Mesenchymal stem cell (in vitro differentiated cells and primary cell): ENCODE measurements around the gene ZMYM2.
"Not testable (repeated sequence)": the region's sequence is repeated elsewhere in the genome, so short reads cannot be mapped to it uniquely, and the experiment has no call there.

ENCODE experiments used
- DNase-seq: peaks from one replicate; pipeline ENCODE4 v3.0.0-alpha.2; 2013
- H2AFZ ChIP-seq: one replicate; pipeline ENCODE4 v1.6.1; 2013; ENCODE audit warnings: low read depth, mild to moderate bottlenecking, control low read depth, inconsistent platforms, low read length, moderate library complexity
- H2AK5ac ChIP-seq: 2 replicates; pipeline ENCODE4 v1.6.1; 2013; ENCODE audit warnings: low read length, moderate library complexity, mild to moderate bottlenecking, inconsistent platforms; ENCODE audit not compliant: severe bottlenecking
- H2BK120ac ChIP-seq: one replicate; pipeline ENCODE4 v1.6.1; 2013; ENCODE audit warnings: low read depth, mild to moderate bottlenecking, inconsistent platforms, low read length, moderate library complexity
- H2BK12ac ChIP-seq, 2 experiments: one replicate each; pipeline ENCODE4 v1.6.1; 2013; ENCODE audit warnings: inconsistent platforms in 2 of 2, low read length in 2 of 2, mild to moderate bottlenecking in 2 of 2, moderate library complexity in 2 of 2, control low read depth in 1 of 2
- H2BK15ac ChIP-seq: one replicate; pipeline ENCODE4 v1.6.1; 2013; ENCODE audit warnings: mild to moderate bottlenecking, low read depth, inconsistent platforms; ENCODE audit not compliant: poor library complexity, severe bottlenecking
- H2BK5ac ChIP-seq: 2 replicates; pipeline ENCODE4 v1.6.1; 2013; ENCODE audit warnings: low read depth, mild to moderate bottlenecking, low read length, control low read depth, inconsistent platforms; ENCODE audit not compliant: poor library complexity, severe bottlenecking
- H3K14ac ChIP-seq, 2 experiments: one replicate each; pipeline ENCODE4 v1.6.1; 2013; ENCODE audit warnings: inconsistent platforms in 2 of 2, low read length in 2 of 2, control low read depth in 1 of 2, mild to moderate bottlenecking in 1 of 2, moderate library complexity in 1 of 2
- H3K18ac ChIP-seq, 2 experiments: one replicate each; pipeline ENCODE4 v1.6.1; 2013; ENCODE audit warnings: inconsistent platforms in 2 of 2, low read length in 2 of 2, control low read depth in 1 of 2, low read depth in 1 of 2, mild to moderate bottlenecking in 1 of 2
- H3K23ac ChIP-seq, 2 experiments: one replicate each; pipeline ENCODE4 v1.6.1; 2013; ENCODE audit warnings: inconsistent platforms in 2 of 2, low read length in 2 of 2, mild to moderate bottlenecking in 2 of 2, moderate library complexity in 2 of 2, control low read depth in 1 of 2
- H3K27ac ChIP-seq: 2 replicates; pipeline ENCODE4 v1.5.1; 2013; ENCODE audit warnings: mild to moderate bottlenecking, moderate library complexity, low read length, control low read depth, inconsistent platforms; ENCODE audit not compliant: poor library complexity, severe bottlenecking
- H3K27me3 ChIP-seq, 2 experiments: 2 replicates each; pipeline versions ENCODE4 v1.6.1 to v1.7.0; 2013; ENCODE audit warnings: low read length in 2 of 2, mild to moderate bottlenecking in 2 of 2, moderate library complexity in 2 of 2, control low read depth in 1 of 2, inconsistent platforms in 1 of 2; ENCODE audit not compliant: control insufficient read depth in 1 of 2, insufficient read depth in 1 of 2
- H3K36me3 ChIP-seq, 2 experiments: 2 replicates each; pipeline versions ENCODE4 v1.6.1 to v1.7.0; 2013; ENCODE audit warnings: low read length in 2 of 2, control low read depth in 1 of 2, inconsistent platforms in 1 of 2, low read depth in 1 of 2, mild to moderate bottlenecking in 1 of 2; ENCODE audit not compliant: insufficient read depth in 2 of 2, control insufficient read depth in 1 of 2
- H3K4ac ChIP-seq, 2 experiments: one replicate each; pipeline ENCODE4 v1.6.1; 2013; ENCODE audit warnings: inconsistent platforms in 2 of 2, low read length in 2 of 2, mild to moderate bottlenecking in 2 of 2, moderate library complexity in 2 of 2, control low read depth in 1 of 2, low read depth in 1 of 2
- H3K4me1 ChIP-seq: 2 replicates; pipeline ENCODE4 v1.6.1; 2013; ENCODE audit warnings: low read depth, low read length, control low read depth; ENCODE audit not compliant: control insufficient read depth, insufficient read depth
- H3K4me2 ChIP-seq: 2 replicates; pipeline ENCODE4 v1.6.1; 2013; ENCODE audit warnings: low read length, mild to moderate bottlenecking, inconsistent platforms; ENCODE audit not compliant: poor library complexity, severe bottlenecking
- H3K4me3 ChIP-seq, 2 experiments: 2 replicates each; pipeline versions ENCODE4 v1.5.1 to v1.7.0; 2013; ENCODE audit warnings: low read length in 2 of 2, mild to moderate bottlenecking in 2 of 2, control low read depth in 1 of 2, low read depth in 1 of 2; ENCODE audit not compliant: insufficient read depth in 1 of 2
- H3K79me1 ChIP-seq: replicated peaks from 2 replicates; pipeline ENCODE4 v1.6.1; 2013; ENCODE audit warnings: mild to moderate bottlenecking, control low read depth, low read length, inconsistent platforms; ENCODE audit not compliant: poor library complexity, severe bottlenecking
- H3K9ac ChIP-seq: 2 replicates; pipeline ENCODE4 v1.7.0; 2013; ENCODE audit warnings: mild to moderate bottlenecking, low read length, moderate library complexity
- H3K9me3 ChIP-seq: 2 replicates; pipeline ENCODE4 v1.7.0; 2013; ENCODE audit warnings: mild to moderate bottlenecking, low read length; ENCODE audit not compliant: control insufficient read depth
- H4K8ac ChIP-seq: one replicate; pipeline ENCODE4 v1.6.1; 2013; ENCODE audit warnings: inconsistent platforms, mild to moderate bottlenecking, low read length, moderate library complexity
- H4K91ac ChIP-seq: one replicate; pipeline ENCODE4 v1.6.1; 2013; ENCODE audit warnings: mild to moderate bottlenecking, low read length, inconsistent platforms
- WGBS: methylation state at CpG from one replicate; pipeline ENCODE4 v1.1.7; 2013; ENCODE audit warnings: mixed read lengths; 5-methylcytosine and 5-hydroxymethylcytosine counted together

Gene ZMYM2

DNA sequence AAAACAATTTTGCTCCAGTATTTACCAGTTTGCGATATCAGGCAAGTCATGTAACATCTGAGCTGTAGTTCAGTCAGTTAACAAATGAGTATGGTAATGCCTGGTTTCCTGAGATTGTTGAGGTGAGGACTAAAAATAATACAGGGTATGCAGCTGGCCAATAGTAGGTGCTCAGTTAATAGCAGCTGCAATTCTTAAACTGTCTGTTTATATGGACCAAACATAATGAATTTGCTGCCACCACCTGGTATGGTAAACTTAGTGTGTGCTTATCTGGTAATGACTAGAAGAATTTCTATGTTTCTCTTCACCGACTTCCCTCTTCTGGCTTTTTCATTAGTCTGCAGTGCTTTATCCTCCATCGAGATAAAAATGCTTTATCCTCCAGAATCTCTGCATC lies 9.1 kb downstream of the ZMYM2 start:
- Histone ChIP-seq H2BK12ac (no peak overlapping the region), H2BK120ac (no peak overlapping the region), H3K36me3 (peaks cover 17 to 94% of the 10 kb centered on the region in 2 experiments), H3K23ac (no peak overlapping the region), H3K79me1 (no peaks in the 10 kb centered on the region), H3K4ac (no peak overlapping the region), H2BK15ac (no peak overlapping the region), H3K4me2 (no peak overlapping the region), H3K18ac (no peak overlapping the region), H2AK5ac (no peak overlapping the region), H3K27ac (no peak overlapping the region), H4K8ac (no peak overlapping the region), H3K4me3 (no peak overlapping the region), H2AFZ (no peak overlapping the region), H3K4me1 (peaks cover 2% of the 10 kb centered on the region), H3K14ac (no peak overlapping the region), H2BK5ac (no peak overlapping the region), H3K9ac (no peak overlapping the region), H3K27me3 (no peaks in the 10 kb centered on the region), H3K9me3 (no peaks in the 10 kb centered on the region), H4K91ac (no peak overlapping the region)
- WGBS: 96% methylated on average over 3 of the region's 3 CpGs
- no peak for DNase-seq

DNA sequence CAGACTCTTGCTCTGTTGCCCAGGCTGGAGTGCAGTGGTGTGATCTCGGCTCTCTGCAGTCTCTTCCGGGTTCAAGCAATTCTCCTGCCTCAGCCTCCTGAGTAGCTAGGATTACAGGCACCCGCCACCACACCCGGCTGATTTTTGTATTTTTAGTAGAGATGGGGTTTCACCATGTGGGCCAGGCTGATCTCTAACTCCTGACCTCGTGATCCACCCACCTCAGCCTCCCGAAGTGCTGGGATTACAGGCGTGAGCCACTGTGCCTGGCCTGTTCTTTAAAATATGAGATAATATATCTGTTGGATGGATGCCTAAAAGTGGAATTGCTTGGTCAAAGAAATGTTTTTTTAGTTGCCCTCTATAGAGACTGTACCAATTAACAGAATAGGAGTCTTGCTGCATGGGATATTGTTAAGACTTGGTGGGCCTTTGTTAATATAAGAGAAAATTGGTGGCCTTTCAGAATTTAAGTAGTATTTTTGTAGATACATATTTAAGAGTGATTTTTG lies 16.0 kb downstream of the ZMYM2 start:
- not testable (repeated sequence) for H3K9me3 ChIP-seq, H3K4me3 ChIP-seq, H2BK12ac ChIP-seq, H4K91ac ChIP-seq, H3K27ac ChIP-seq, DNase-seq, H3K23ac ChIP-seq, H2BK5ac ChIP-seq, H3K4ac ChIP-seq, H3K9ac ChIP-seq, H4K8ac ChIP-seq, H3K18ac ChIP-seq, H2AFZ ChIP-seq, H3K79me1 ChIP-seq, H3K27me3 ChIP-seq, H3K4me1 ChIP-seq, H3K4me2 ChIP-seq, H2AK5ac ChIP-seq, H2BK120ac ChIP-seq, H3K14ac ChIP-seq, H2BK15ac ChIP-seq
- peaks cover 12 to 76% of the 10 kb centered on the region in 2 experiments for H3K36me3 ChIP-seq
- 100% methylated on average over 7 of the region's 7 CpGs for WGBS

DNA sequence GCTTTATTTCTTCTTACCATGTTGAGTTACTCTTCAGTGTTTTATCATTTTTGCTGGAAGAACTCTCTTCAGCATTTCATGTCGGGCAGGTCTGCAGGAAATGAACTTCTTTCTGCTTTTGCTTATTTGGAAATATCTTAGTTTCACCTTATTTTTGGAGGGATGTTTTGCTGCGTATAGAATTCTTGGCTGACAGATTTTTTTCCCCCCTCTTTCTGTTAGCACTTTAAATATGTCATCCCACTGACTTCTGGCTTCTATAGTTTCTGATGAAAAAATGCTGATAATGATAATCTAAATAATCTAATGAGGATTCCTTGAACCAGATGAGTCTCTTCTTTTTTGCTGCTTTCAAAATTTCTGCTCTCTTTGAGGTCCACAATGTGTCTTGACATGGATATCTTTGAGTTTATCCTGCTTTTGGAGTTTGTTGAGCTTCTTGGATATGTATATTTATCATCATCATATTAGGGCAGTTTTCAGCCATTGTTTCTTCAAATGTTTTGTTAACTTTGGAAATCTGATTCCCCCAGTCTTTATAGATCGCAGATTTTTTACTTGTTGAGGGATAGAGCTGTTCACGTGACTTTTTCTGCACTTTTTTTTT lies 20.4 kb downstream of the ZMYM2 start:
- H3K4me3 ChIP-seq: no peak overlapping the region

DNA sequence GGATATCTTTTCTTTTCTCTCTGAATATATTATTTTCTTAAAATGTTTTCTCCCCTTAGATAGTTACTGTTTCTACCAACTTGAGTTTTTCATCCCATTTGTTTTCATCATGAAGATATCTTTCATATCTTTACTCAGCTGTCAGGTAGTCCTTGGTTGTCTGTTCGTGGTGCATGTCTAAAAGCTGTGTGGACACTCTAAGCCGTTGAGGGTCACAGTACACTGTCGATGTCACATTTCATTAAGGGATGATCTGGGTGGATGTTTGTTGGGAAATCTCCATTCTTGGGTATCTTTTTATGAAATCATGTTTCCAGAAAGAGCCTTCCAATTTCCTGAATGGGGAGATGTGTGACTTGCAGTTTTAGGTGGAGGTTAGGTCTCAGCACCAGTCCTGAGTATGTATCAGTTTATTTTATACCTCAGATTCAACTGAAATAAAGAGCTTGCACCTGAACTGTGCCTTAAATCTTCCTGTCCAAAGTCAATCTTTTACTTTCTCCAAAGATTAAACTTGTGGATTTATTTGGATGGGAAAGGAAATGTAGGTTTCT lies 23.2 kb downstream of the ZMYM2 start:
- Histone ChIP-seq H3K27me3 (no peaks in the 10 kb centered on the region), H3K4ac (no peak overlapping the region), H4K91ac (no peak overlapping the region), H3K14ac (no peak overlapping the region), H2AFZ (no peak overlapping the region), H3K27ac (no peak overlapping the region), H3K79me1 (peaks cover 2% of the 10 kb centered on the region), H3K9ac (no peak overlapping the region), H3K36me3 (peaks cover 20 to 64% of the 10 kb centered on the region in 2 experiments), H2BK12ac (no peak overlapping the region), H2BK120ac (no peak overlapping the region), H3K4me3 (no peak overlapping the region), H3K4me2 (no peak overlapping the region), H2AK5ac (no peak overlapping the region), H4K8ac (no peak overlapping the region), H3K9me3 (peaks cover 9% of the 10 kb centered on the region), H2BK15ac (no peak overlapping the region), H3K23ac (no peak overlapping the region), H3K18ac (no peak overlapping the region), H3K4me1 (peaks cover 3% of the 10 kb centered on the region), H2BK5ac (no peak overlapping the region)
- DNase-seq: peak; percentile 38
- WGBS: 76% methylated on average over 3 of the region's 3 CpGs

More for the DNA sequence above, 20.4 kb downstream of the ZMYM2 start:
- WGBS: 95% methylated on average over 3 of the region's 4 CpGs
- Histone ChIP-seq H3K18ac (no peak overlapping the region), H3K14ac (no peak overlapping the region), H3K4me2 (no peak overlapping the region), H3K4ac (no peak overlapping the region), H3K27me3 (no peaks in the 10 kb centered on the region), H3K79me1 (no peaks in the 10 kb centered on the region), H2AFZ (no peak overlapping the region), H3K4me1 (no peaks in the 10 kb centered on the region), H3K23ac (no peak overlapping the region), H2BK12ac (no peak overlapping the region), H3K9me3 (peaks cover 9% of the 10 kb centered on the region), H3K27ac (no peak overlapping the region), H4K91ac (no peak overlapping the region), H3K9ac (no peak overlapping the region), H2BK120ac (no peak overlapping the region), H4K8ac (no peak overlapping the region), H2BK15ac (no peak overlapping the region), H3K36me3 (peaks cover 19 to 76% of the 10 kb centered on the region in 2 experiments), H2BK5ac (no peak overlapping the region), H2AK5ac (no peak overlapping the region)
- DNase-seq: no peak
